ENCODE results near the gene MOB3B.

Gene MOB3B

GRCh38 chr9:27519466-27520465, 9.8 kb downstream of the MOB3B start:
- Histone ChIP-seq H3K36me3 (ENCODE audit: control insufficient read depth, insufficient read depth, low read length) (no peaks in the 10 kb centered on the region), H3K4me3 (ENCODE audit: low read length) (no peak overlapping the region), H3K27me3 (ENCODE audit: control insufficient read depth, insufficient read depth, low read length) (no peaks in the 10 kb centered on the region), H3K4me1 (ENCODE audit: control insufficient read depth, insufficient read depth, low read length) (no peaks in the 10 kb centered on the region), H3K9me3 (ENCODE audit: control insufficient read depth, insufficient read depth, low read length) (no peaks in the 10 kb centered on the region), H3K27ac (ENCODE audit: low read length) (no peak overlapping the region)
- no CpG with 5 or more reads among the region's 10 CpGs for WGBS (ENCODE audit: insufficient coverage, insufficient read length)
- no peak for DNase-seq (ENCODE audit: low read depth, low spot score)

- H3K36me3 ChIP-seq (ENCODE audit: control insufficient read depth, insufficient read depth, low read length) = no peaks in the 10 kb centered on the region
- H3K27me3 ChIP-seq (ENCODE audit: control insufficient read depth, insufficient read depth, low read length) = no peaks in the 10 kb centered on the region
- H3K4me1 ChIP-seq (ENCODE audit: control insufficient read depth, insufficient read depth, low read length) = no peaks in the 10 kb centered on the region
- H3K9me3 ChIP-seq (ENCODE audit: control insufficient read depth, insufficient read depth, low read length) = no peaks in the 10 kb centered on the region
- no peak overlapping the region for H3K27ac ChIP-seq (ENCODE audit: low read length)
- DNase-seq (ENCODE audit: low read depth, low spot score) = no peak
- no CpG with 5 or more reads among the region's 4 CpGs for WGBS (ENCODE audit: insufficient coverage, insufficient read length)
- H3K4me3 ChIP-seq (ENCODE audit: low read length) = no peak overlapping the region
These were observed 10.8 kb downstream of the MOB3B start for GRCh38 chr9:27518809-27519208.

- Histone ChIP-seq H3K27ac (ENCODE audit: low read length) (no peak overlapping the region), H3K36me3 (ENCODE audit: control insufficient read depth, insufficient read depth, low read length) (no peaks in the 10 kb centered on the region), H3K27me3 (ENCODE audit: control insufficient read depth, insufficient read depth, low read length) (no peaks in the 10 kb centered on the region), H3K4me3 (ENCODE audit: low read length) (no peak overlapping the region), H3K9me3 (ENCODE audit: control insufficient read depth, insufficient read depth, low read length) (no peaks in the 10 kb centered on the region), H3K4me1 (ENCODE audit: control insufficient read depth, insufficient read depth, low read length) (no peaks in the 10 kb centered on the region)
- no peak for DNase-seq (ENCODE audit: low read depth, low spot score)
- WGBS (ENCODE audit: insufficient coverage, insufficient read length) = no CpG with 5 or more reads among the region's 2 CpGs
These were observed 11.6 kb downstream of the MOB3B start for GRCh38 chr9:27518006-27518405.

- no peak for DNase-seq (ENCODE audit: low read depth, low spot score)
- no peaks in the 10 kb centered on the region for H3K4me1 ChIP-seq (ENCODE audit: control insufficient read depth, insufficient read depth, low read length)
- no CpG with 5 or more reads among the region's 2 CpGs for WGBS (ENCODE audit: insufficient coverage, insufficient read length)
These were observed 15.1 kb downstream of the MOB3B start for GRCh38 chr9:27514551-27514950.

GRCh38 chr9:27511771-27512170, 17.8 kb downstream of the MOB3B start:
- no CpG with 5 or more reads among the region's 2 CpGs for WGBS (ENCODE audit: insufficient coverage, insufficient read length)
- H3K4me3 ChIP-seq (ENCODE audit: low read length) = no peak overlapping the region
- no peak overlapping the region for H3K27ac ChIP-seq (ENCODE audit: low read length)
- DNase-seq (ENCODE audit: low read depth, low spot score) = no peak
- H3K36me3 ChIP-seq (ENCODE audit: control insufficient read depth, insufficient read depth, low read length) = no peaks in the 10 kb centered on the region
- H3K4me1 ChIP-seq (ENCODE audit: control insufficient read depth, insufficient read depth, low read length) = 0 out of 2 replicates have a peak, but pooled peaks cover 1% of the 10 kb centered on the region
- H3K27me3 ChIP-seq (ENCODE audit: control insufficient read depth, insufficient read depth, low read length) = no peaks in the 10 kb centered on the region
- no peaks in the 10 kb centered on the region for H3K9me3 ChIP-seq (ENCODE audit: control insufficient read depth, insufficient read depth, low read length)

More at GRCh38 chr9:27514551-27514950, 15.1 kb downstream of the MOB3B start:
- H3K27ac ChIP-seq (ENCODE audit: low read length) = no peak overlapping the region
- H3K4me3 ChIP-seq (ENCODE audit: low read length) = no peak overlapping the region
- H3K9me3 ChIP-seq (ENCODE audit: control insufficient read depth, insufficient read depth, low read length) = no peaks in the 10 kb centered on the region
- H3K36me3 ChIP-seq (ENCODE audit: control insufficient read depth, insufficient read depth, low read length) = no peaks in the 10 kb centered on the region
- no peaks in the 10 kb centered on the region for H3K27me3 ChIP-seq (ENCODE audit: control insufficient read depth, insufficient read depth, low read length)

- Histone ChIP-seq H3K9me3 (ENCODE audit: control insufficient read depth, insufficient read depth, low read length) (no peaks in the 10 kb centered on the region), H3K4me3 (ENCODE audit: low read length) (no peak overlapping the region), H3K36me3 (ENCODE audit: control insufficient read depth, insufficient read depth, low read length) (no peaks in the 10 kb centered on the region), H3K27ac (ENCODE audit: low read length) (no peak overlapping the region), H3K27me3 (ENCODE audit: control insufficient read depth, insufficient read depth, low read length) (no peaks in the 10 kb centered on the region), H3K4me1 (ENCODE audit: control insufficient read depth, insufficient read depth, low read length) (0 out of 2 replicates have a peak, but pooled peaks cover 1% of the 10 kb centered on the region)
- no peak for DNase-seq (ENCODE audit: low read depth, low spot score)
- no CpG with 5 or more reads among the region's 2 CpGs for WGBS (ENCODE audit: insufficient coverage, insufficient read length)
These were observed 18.8 kb downstream of the MOB3B start for GRCh38 chr9:27510780-27511179.

GRCh38 chr9:27506981-27507380, 22.6 kb downstream of the MOB3B start:
- Histone ChIP-seq H3K36me3 (ENCODE audit: control insufficient read depth, insufficient read depth, low read length) (no peaks in the 10 kb centered on the region), H3K27ac (ENCODE audit: low read length) (no peak overlapping the region), H3K4me1 (ENCODE audit: control insufficient read depth, insufficient read depth, low read length) (0 out of 2 replicates have a peak, but pooled peaks cover 1% of the 10 kb centered on the region), H3K27me3 (ENCODE audit: control insufficient read depth, insufficient read depth, low read length) (no peaks in the 10 kb centered on the region), H3K4me3 (ENCODE audit: low read length) (no peak overlapping the region), H3K9me3 (ENCODE audit: control insufficient read depth, insufficient read depth, low read length) (no peaks in the 10 kb centered on the region)
- no peak for DNase-seq (ENCODE audit: low read depth, low spot score)
- no CpG with 5 or more reads among the region's 2 CpGs for WGBS (ENCODE audit: insufficient coverage, insufficient read length)

- no peak for DNase-seq (ENCODE audit: low read depth, low spot score)
- 0 out of 2 replicates have a peak, but pooled peaks cover 1% of the 10 kb centered on the region for H3K4me1 ChIP-seq (ENCODE audit: control insufficient read depth, insufficient read depth, low read length)
- no CpG with 5 or more reads among the region's 5 CpGs for WGBS (ENCODE audit: insufficient coverage, insufficient read length)
These were observed 23.9 kb downstream of the MOB3B start for GRCh38 chr9:27505744-27506161.

GRCh38 chr9:27504259-27504658, 25.4 kb downstream of the MOB3B start:
- no peaks in the 10 kb centered on the region for H3K27me3 ChIP-seq (ENCODE audit: control insufficient read depth, insufficient read depth, low read length)
- H3K36me3 ChIP-seq (ENCODE audit: control insufficient read depth, insufficient read depth, low read length) = no peaks in the 10 kb centered on the region
- no peak overlapping the region for H3K27ac ChIP-seq (ENCODE audit: low read length)
- DNase-seq (ENCODE audit: low read depth, low spot score) = no peak
- H3K4me3 ChIP-seq (ENCODE audit: low read length) = no peak overlapping the region
- 0 out of 2 replicates have a peak, but pooled peaks cover 1% of the 10 kb centered on the region for H3K4me1 ChIP-seq (ENCODE audit: control insufficient read depth, insufficient read depth, low read length)
- H3K9me3 ChIP-seq (ENCODE audit: control insufficient read depth, insufficient read depth, low read length) = no peaks in the 10 kb centered on the region

More at GRCh38 chr9:27505744-27506161, 23.9 kb downstream of the MOB3B start:
- no peak overlapping the region for H3K27ac ChIP-seq (ENCODE audit: low read length)
- H3K4me3 ChIP-seq (ENCODE audit: low read length) = no peak overlapping the region
- H3K36me3 ChIP-seq (ENCODE audit: control insufficient read depth, insufficient read depth, low read length) = no peaks in the 10 kb centered on the region
- no peaks in the 10 kb centered on the region for H3K27me3 ChIP-seq (ENCODE audit: control insufficient read depth, insufficient read depth, low read length)
- H3K9me3 ChIP-seq (ENCODE audit: control insufficient read depth, insufficient read depth, low read length) = no peaks in the 10 kb centered on the region

- Histone ChIP-seq H3K4me3 (ENCODE audit: low read length) (no peak overlapping the region), H3K4me1 (ENCODE audit: control insufficient read depth, insufficient read depth, low read length) (no peaks in the 10 kb centered on the region), H3K36me3 (ENCODE audit: control insufficient read depth, insufficient read depth, low read length) (no peaks in the 10 kb centered on the region), H3K27me3 (ENCODE audit: control insufficient read depth, insufficient read depth, low read length) (no peaks in the 10 kb centered on the region), H3K27ac (ENCODE audit: low read length) (no peak overlapping the region), H3K9me3 (ENCODE audit: control insufficient read depth, insufficient read depth, low read length) (no peaks in the 10 kb centered on the region)
- no peak for DNase-seq (ENCODE audit: low read depth, low spot score)
- no CpG with 5 or more reads among the region's 4 CpGs for WGBS (ENCODE audit: insufficient coverage, insufficient read length)
These were observed 26.0 kb downstream of the MOB3B start for GRCh38 chr9:27503623-27504022.

All from iPS DF 6.9 (cell line).